Measurements from ENCODE around the gene IL2RG.

IL2RG gene

DNA sequence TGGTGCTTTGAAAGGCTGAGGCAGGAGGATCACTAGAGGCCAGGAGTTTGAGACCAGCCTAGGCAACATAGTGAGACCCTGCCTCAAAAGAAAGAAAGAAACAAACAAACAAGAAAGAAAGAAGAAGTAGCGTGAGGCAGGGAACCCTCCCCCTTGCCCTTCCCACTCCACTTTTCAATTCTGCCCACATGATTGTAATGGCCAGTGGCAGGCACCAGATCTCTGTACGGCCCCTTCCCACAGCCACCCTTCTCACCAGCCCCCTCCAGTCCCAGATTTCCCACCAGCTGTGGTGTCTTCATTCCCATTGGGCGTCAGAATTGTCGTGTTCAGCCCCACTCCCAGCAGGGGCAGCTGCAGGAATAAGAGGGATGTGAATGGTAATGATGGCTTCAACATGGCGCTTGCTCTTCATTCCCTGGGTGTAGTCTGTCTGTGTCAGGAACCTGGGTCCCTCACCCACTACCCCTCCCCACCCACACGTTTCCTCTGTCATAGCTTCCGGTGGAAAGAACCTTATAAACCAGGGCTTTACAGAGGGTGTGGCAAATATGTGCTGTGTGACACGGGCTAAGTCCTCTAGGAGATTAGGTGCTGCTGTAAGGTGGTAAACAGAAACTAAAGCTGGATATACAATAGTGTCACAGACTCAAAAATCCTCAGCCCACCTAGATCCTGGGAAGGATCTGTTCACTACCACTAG lies at the start of gene IL2RG:
IL2RG (minus strand) TSS at position 437 of the 703 bp plus-strand sequence; CDS start at position 399, 38 bp downstream.
- DNase-seq = no peak

DNA sequence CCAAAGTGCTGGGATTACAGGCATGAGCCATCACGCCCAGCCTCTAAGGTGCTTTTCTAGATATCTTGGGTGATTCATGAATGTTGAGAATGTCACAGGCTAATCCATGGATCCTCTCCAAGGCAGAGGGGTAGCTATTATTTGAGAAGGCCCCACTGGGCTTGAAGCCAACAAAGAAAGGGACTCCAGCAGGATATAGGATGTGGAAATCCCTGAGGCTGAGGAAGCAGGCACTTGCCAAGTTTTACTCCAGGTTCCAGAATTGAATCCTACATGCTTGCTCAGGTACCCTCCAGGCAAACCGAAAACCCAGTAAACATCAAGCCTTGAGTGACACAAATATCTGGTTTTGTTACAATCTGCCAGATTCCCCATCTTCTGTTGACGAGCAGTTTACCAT lies 49.1 kb upstream of the IL2RG start:
- DNase-seq = no peak

GRCh38 chrX:71159335-71159734 lies 48.0 kb upstream of the IL2RG start:
- DNase-seq = no peak

DNA sequence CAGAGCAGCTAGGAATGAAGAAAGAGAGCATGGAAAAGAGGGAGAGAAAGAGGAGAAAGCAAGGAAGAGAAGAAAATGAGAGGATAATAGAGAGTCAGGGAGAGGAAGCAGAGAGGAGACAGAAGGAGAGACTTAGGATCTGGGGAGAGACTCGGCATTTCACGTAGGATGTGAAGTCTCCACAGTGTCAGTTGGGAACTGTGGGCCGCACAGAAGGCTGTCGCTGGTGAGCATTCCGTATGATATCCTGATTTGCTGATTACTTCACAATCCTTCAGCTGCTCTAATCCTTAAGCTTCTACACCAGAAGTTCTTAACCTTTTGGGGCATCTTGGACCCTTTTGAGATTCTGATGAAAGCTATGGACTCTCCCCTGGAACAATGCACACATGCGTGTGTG lies 47.2 kb upstream of the IL2RG start:
- DNase-seq = no peak

GRCh38 chrX:71154641-71155040 lies 43.3 kb upstream of the IL2RG start:
- DNase-seq = no peak

GRCh38 chrX:71154196-71154595 lies 42.8 kb upstream of the IL2RG start:
- DNase-seq = no peak

- DNase-seq = no peak
These were observed 40.0 kb upstream of the IL2RG start for GRCh38 chrX:71151366-71151765.

DNA sequence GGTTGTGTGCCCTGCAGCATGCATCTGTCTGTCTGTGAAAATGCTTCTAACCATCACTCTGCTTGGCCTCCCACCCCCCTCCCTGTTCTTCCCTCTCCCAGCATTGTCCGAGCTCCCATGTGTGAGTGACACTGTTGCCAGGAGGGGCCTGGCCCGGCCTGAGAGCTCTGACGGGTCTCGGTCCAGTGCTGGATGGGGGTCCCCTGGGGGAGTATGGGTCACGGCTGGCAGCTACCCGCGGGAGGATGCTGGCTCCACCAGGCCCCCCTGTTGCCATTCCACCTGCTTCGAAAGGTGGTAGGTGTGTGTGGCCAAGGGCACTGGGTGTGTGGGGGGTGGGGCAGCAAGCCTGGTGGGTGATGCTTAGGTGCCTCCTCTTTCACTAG lies 36.9 kb upstream of the IL2RG start:
- no peak for DNase-seq

DNA sequence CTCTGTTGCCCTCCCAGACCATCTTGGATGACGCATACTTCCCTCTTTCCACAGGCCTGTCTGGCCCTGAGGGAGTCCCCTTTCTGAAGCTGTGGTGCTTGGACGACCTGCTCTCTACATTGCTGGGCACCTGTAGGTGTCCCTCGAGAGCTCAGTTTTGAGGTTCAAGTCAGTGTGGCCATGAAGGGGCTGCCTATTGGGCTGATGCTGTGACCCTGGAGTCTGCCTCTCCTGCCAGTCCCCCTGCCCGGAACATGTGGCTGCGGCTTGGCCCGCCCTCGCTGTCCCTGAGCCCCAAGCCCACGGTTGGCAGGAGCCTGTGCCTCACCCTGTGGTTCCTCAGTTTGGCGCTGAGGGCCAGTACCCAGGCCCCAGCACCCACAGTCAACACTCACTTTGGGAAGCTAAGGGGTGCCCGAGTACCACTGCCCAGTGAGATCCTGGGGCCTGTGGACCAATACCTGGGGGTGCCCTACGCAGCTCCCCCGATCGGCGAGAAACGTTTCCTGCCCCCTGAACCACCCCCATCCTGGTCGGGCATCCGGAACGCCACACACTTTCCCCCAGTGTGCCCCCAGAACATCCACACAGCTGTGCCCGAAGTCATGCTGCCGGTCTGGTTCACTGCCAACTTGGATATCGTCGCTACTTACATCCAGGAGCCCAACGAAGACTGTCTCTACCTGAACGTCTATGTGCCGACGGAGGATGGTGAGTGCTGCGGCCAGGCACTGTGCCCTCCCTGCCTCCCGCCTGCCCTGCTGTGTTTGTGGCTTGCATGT lies 36.3 kb upstream of the IL2RG start:
- DNase-seq = no peak

GRCh38 chrX:71144651-71145050 lies 33.3 kb upstream of the IL2RG start, which contains the start of gene NLGN3:
Gene NLGN3, plus strand, starts transcription at chrX:71144841. Its CDS starts 2,909 bp downstream, at chrX:71147750.
- DNase-seq = no peak

- DNase-seq = no peak
These were observed 32.1 kb upstream of the IL2RG start for GRCh38 chrX:71143508-71143907.

- no peak for DNase-seq
These were observed 29.1 kb upstream of the IL2RG start for GRCh38 chrX:71140440-71140839.

DNA sequence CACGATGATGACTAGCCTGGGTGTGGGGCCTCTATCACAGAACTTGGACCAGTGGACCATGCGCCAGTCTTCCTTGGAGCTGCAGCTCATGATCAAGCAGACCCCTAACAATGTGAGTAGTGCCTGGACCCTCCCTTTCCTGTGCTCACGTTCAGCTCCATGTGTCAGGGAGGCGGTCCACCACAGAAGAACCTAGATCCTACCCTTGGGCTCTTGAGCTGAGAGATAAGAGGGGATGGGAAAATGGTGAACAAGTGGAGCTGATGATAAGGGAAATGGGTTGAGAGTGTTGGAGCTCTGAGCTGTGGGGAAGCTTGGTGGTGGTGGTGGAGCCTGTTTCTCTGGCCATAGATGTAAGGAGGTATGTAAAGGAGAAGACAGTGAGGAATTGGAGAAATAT lies 20.1 kb upstream of the IL2RG start:
- DNase-seq = no peak

DNA sequence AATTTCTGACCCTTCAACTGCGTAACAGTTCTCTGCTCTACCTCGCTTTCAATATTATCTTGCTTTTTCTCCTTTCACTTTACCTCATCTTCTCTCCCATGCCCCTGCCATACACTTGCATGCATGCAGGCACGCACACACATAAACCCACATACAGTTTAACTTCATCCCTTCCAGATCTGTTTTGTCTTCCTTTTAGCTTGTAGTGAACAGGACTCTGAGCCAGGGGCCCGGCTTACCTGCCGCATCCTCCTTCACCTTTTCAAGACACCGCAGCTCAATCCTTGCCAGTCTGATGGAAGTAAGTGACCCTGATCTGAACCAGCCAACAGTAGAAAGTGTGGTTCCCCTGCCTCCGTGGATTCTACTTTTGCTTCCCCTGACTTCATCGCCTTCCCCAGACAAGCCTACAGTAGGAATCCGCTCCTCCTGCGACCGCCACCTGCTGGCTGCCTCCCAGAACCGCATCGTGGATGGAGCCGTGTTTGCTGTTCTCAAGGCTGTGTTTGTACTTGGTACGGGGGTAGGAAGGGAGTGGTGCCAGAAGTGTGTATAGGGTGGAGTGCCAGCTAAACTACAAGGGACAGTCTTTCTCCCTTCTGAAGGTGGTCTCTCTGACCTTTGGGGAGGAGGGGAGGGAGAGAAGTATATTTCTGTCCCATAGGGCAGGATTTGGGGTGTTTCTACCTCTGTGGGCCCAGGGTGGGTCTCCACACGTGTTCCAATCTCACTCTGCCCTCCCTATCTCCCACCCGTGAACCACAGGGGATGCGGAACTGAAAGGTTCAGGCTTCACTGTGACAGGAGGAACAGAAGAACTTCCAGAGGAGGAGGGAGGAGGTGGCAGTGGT lies 17.8 kb upstream of the IL2RG start:
- peak; percentile 5 for DNase-seq

DNA sequence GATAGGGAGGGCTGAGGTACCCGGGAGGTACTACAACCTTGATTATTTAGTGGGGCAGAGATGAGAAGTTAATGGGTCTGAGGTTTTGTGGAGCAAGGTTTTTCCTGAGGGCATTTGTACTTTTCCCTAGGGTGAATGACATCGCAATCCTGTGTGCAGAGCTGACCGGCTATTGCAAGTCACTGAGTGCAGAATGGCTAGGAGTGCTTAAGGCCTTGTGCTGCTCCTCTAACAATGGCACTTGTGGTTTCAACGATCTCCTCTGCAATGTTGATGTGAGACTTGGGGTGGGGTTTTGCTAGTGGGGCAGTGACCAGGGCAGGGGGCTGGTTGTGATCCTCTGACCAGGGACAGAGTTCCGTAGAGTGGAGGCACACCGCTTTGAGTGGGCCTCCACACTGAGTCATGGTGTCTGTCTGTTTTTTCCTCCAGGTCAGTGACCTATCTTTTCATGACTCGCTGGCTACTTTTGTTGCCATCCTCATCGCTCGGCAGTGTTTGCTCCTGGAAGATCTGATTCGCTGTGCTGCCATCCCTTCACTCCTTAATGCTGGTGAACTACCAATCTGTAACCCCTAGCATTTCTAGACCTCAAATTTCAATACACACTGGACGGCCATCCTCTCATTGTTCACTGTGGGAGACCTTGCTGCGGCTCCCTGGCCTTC lies 16.9 kb upstream of the IL2RG start:
- DNase-seq = peak; percentile 16

DNA sequence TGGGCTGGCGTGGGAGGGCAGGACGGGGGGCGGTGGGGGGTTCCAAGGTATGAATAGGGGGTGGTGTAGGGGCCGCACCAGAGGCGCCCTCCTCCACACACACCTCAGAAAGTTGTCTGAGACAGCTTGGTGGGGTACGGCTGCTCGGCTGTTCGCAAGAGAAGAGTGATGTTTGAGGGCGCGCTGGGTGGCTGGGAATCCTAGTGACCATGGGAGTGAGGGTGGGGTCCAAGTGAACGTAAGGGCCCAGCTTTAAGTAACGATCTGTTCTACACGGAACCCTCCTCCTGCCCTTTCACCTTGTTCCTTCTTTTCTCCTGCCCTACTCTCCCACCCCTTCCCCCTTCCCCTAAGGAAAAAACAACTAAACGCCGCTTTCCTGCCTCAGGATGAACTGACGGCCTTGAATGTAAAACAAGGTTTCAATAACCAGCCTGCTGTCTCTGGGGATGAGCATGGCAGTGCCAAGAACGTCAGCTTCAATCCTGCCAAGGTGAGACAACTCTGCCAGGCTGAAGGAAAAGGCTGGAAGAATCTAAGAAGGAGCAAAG lies 7.7 kb upstream of the IL2RG start:
- DNase-seq = no peak

GRCh38 chrX:71118032-71118984 lies 6.9 kb upstream of the IL2RG start, which contains the start of gene MED12:
Gene MED12, plus strand, starts transcription at chrX:71118596. Its CDS starts 159 bp downstream, at chrX:71118755.
- peak; percentile 46 for DNase-seq

GRCh38 chrX:71117358-71117757 lies 6.0 kb upstream of the IL2RG start:
- no peak for DNase-seq

- DNase-seq = no peak
These were observed 599 bp upstream of the IL2RG start for GRCh38 chrX:71111921-71112431.

DNA sequence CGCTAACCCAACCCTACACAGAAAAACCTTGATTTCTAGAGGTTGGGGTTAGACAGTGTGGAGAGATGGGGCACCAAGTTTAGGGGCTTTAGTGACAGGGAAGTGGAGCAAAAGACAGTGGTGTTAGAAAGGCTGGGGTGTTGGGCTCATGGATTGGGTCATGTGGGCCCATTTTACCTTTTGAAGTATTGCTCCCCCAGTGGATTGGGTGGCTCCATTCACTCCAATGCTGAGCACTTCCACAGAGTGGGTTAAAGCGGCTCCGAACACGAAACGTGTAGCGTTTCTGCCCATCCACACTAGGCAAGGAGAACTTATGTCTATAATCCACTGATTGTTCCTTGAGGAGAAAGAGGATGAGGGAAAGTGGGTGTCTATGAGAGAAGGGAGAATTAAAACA lies 2.3 kb downstream of the IL2RG start:
- DNase-seq = no peak

DNA sequence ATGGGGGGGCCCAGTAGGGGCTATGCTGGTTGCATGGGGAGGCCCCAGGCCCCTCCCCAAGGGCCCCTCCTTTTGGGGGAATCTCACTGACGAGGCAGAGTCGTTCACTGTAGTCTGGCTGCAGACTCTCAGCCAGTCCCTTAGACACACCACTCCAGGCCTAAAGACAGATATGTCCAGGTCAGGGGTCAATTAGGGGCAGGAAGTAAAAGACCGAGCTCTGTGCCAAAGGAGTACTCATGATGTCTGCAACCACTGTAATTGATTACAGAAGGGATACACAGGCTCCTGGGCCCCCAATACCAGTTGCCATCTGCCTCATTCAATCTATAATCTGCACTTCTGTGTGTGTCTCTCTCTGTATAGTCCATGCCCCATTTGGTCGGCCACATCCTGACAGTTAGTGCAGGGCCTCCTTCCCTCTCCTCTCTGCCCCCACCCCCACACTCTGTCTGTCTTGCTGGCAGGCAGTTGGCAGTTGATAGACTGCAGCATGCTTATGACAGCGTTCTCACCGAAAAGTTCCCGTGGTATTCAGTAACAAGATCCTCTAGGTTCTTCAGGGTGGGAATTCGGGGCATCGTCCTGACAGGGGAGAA lies 3.5 kb downstream of the IL2RG start:
- DNase-seq = no peak
